Measurements from ENCODE around the gene MYLK.
"Not testable (repeated sequence)": the region's sequence is repeated elsewhere in the genome, so short reads cannot be mapped to it uniquely, and the experiment has no call there.

The MYLK gene

GRCh38 chr3:123618076-123618708 is 265.9 kb downstream of the MYLK start:
- no peak for DNase-seq

- no peak for DNase-seq
Measured at GRCh38 chr3:123616593-123616992, 267.5 kb downstream of the MYLK start.

GRCh38 chr3:123613543-123613942 is 270.6 kb downstream of the MYLK start:
- DNase-seq = no peak

DNA sequence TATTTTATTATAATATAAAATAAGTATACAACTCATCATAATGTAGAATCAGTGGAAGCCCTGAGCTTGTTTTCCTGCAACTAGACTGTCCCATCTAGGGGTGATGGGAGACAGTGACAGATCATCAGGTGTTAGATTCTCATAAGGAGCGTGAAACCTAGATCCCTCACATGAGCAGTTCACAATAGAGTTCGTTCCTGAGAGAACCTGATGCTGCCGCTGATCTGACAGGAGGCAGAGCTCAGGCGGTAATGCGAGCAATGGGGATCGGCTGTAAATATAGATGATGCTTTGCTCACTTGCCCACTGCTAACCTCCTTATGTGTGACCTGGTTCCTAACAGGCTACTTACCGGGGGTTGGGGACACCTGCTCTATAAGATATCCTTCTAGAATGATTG is 272.5 kb downstream of the MYLK start:
- DNase-seq = not testable (repeated sequence)

DNA sequence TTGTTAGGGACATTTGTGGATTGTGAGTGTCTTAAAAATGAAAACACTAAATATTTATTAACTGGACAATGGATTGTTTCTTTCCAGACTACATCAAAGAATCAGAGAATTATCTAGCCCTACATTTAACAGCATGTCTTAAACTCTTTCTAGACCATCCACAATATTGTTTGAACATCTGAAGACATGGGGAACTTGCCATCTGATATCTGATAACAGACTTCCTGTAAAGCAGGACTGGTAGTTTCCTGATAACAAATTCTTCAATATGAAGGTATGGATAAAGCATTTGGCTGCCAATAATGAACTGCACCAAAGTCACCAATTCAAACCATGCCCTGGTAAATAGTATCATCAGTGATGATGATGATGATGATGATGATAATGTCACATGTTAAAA is 273.1 kb downstream of the MYLK start:
- DNase-seq = peak; percentile 55

- no peak for DNase-seq
Measured at GRCh38 chr3:123610331-123610730, 273.8 kb downstream of the MYLK start.

GRCh38 chr3:123609063-123609462 is 275.1 kb downstream of the MYLK start:
- no peak for DNase-seq

GRCh38 chr3:123608263-123608937 is 275.7 kb downstream of the MYLK start:
- no peak for DNase-seq

DNA sequence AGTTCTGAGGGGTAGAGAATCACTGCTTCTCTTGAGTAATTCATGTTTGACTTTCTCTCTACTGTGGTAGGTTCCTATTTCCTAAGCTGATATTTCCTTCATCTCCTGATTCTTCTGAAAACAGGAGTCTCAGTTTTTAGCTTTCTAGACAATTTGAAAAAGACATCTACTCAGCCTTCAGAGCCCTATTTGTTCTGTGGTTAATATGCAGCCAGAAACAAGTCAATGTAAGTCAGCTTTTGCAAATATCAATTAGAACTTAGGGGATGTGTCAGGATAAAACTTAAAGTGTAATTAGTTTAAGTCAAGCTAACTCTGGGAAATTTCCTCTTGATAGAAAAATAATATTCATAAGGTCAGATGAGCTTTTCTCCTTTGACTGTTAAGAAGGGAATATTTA is 277.6 kb downstream of the MYLK start:
- DNase-seq = no peak

DNA sequence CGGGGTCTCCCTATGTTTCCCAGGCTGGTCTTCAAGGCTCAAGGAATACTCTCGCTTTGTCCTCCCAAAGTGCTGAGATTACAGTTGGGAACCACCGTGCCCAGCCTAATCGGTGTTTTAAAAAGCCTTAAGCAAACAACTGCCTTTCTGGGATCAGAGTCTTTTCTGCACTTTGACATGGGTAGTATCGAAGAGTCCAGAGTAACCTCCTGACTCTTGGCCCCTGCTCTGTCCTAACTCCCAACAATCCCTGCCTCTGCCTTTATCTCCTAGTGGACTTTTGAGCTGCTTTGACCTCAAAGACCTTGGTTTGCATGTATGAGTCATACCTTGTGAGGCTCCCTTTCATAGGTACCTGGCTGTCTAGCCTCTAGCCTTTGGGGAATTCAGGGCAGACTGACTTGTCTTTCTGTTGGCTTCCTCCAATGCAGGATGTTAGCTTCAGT is 278.3 kb downstream of the MYLK start:
- DNase-seq = no peak

DNA sequence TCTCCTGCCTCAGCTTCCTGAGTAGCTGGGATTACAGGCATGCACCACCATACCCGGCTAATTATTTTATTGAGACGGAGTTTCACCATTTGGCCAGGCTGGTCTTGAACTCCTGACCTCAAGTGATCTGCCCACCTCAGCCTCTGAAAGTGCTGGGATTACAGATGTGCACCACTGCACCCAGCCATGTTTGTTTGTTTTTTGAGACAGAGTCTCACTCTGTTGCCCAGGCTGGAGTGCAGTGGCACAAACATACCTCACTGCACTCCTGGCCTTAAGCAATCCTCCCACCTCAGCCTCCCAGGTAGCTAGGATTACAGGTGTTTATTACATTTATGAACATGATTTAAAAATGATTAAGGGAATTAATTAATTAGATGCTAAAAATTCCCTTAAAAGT is 281.0 kb downstream of the MYLK start:
- not testable (repeated sequence) for DNase-seq

- peak; percentile 86 for DNase-seq
Measured at GRCh38 chr3:123602325-123602724, 281.8 kb downstream of the MYLK start.

DNA sequence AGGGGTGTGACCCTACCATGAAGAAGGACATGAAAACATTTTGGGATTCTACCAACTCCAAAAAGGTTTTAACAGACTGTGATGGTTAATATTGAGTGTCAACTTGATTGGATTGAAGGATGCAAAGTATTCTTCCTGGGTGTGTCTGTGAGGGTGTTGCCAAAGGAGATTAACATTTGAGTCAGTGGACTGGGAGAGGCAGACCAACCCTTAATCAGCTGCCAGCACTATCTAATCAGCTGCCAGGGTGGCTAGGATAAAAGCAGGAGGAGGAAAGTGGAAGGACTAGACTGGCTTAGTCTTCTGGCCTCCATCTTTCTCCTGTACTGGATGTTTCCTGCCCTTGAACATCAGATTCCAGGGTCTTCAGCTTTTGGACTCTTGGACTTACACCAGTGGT is 283.3 kb downstream of the MYLK start:
- DNase-seq = peak; percentile 91

DNA sequence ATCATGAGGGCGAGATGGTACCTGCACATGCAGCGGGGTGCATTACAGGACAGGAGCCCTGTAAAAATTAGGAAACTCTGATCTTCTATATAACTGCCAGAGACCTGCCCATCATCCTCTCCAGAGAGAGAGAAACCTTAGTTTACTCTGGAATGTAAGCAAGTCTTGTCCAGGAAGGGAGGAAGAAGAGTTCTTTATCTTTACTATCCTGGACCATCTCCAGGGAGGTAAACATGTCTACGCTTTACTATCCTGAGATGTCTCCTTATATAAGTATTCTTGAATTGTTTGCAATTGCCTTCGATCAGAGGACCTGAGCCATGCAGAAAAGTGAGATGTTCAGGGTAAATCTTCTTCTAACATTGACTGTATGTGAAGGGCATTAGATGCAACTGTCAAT is 286.6 kb downstream of the MYLK start:
- DNase-seq = no peak

- DNase-seq = peak; percentile 19
Measured at GRCh38 chr3:123595396-123596180, 288.5 kb downstream of the MYLK start.

DNA sequence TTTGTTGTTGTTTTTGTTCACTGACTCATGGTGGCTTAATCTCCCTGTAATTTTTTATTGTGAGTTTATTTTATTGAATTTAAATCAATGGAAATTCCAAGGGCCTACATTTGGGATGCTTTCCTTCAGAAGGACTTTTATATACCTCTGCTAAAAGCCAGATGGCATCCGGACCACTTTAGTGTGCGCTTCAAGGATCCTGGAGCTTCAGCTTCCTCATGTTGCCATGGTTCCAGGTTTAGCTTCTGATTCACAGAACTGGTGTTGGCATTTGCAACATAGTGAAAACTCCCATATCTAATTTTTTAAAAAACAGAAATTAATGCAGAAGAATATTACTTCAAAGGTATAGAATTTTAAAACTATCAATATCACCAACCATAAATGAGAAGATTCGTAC is 290.8 kb downstream of the MYLK start:
- no peak for DNase-seq

- DNase-seq = no peak
Measured at GRCh38 chr3:123590685-123591450, 293.3 kb downstream of the MYLK start.

- peak; percentile 33 for DNase-seq
Measured at GRCh38 chr3:123587401-123587800, 296.7 kb downstream of the MYLK start.

DNA sequence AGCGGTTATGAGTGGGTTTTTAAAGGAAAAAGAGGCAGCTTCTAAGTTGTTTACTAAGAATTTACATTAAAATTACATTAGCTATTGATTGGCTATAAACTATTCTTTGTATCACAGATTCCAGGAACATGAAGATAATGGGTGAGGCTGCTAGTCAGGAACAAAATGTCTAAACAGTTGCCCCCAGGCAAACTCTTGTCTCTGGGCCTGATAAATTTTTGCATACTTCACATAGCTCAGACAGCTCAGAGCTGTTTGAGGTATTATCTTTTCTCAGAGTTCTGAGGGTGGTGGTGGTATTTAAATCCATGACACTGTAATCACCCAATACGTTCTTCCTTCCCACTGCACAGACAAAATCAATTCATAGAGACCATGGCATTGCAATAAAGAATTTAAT is 297.2 kb downstream of the MYLK start:
- peak; percentile 77 for DNase-seq

GRCh38 chr3:123586131-123586530 is 298.0 kb downstream of the MYLK start:
- peak; percentile 83 for DNase-seq

- DNase-seq = peak; percentile 98
Measured at GRCh38 chr3:123584988-123585937, 298.9 kb downstream of the MYLK start, which contains the start of gene HACD2. Gene HACD2 (minus strand): TSS chr3:123585053. CDS start chr3:123585027, 26 bp downstream.
